Activated CD8-positive, alpha-beta T cell treated with anti-CD3 and anti-CD28 coated beads for 36 hours (primary cell): ENCODE results near the gene METTL25. TPM values are rescaled to one million over a fixed set of nuclear protein-coding genes. Genes with fewer than 3 reads are reported as not detected.

Experiments
- ATAC-seq: fragments of 200-7000 bp; cut with Tn5 transposase; one replicate; pipeline ENCODE4 v1.10.0; 2021; ENCODE audit warnings: mild to moderate bottlenecking, moderate library complexity
- CTCF ChIA-PET: fragments of 350-600 bp; sonication (Branson Sonifier 250); formaldehyde crosslinking; loops from one replicate; lab custom pipeline; 2021; ENCODE audit warnings: antibody characterized with exemption; lab: Charles Lee
- POLR2A ChIA-PET: fragments of 350-600 bp; sonication (Branson Sonifier 250); formaldehyde crosslinking; loops from one replicate; lab custom pipeline; 2021; ENCODE audit warnings: antibody characterized with exemption; lab: Charles Lee
- DNase-seq: peaks from one replicate; pipeline ENCODE4 v3.0.0-alpha.2; 2020
- H3K27ac Mint-ChIP-seq: one replicate; pipeline ENCODE4 v1.8.0; 2021; ENCODE audit warnings: mild to moderate bottlenecking, mixed read lengths
- H3K27me3 Mint-ChIP-seq: one replicate; pipeline ENCODE4 v1.8.0; 2021; ENCODE audit warnings: mixed read lengths
- H3K36me3 Mint-ChIP-seq: one replicate; pipeline ENCODE4 v1.8.0; 2021; ENCODE audit warnings: low read depth, mixed read lengths
- H3K4me1 Mint-ChIP-seq: one replicate; pipeline ENCODE4 v1.8.0; 2021; ENCODE audit warnings: low read depth, mixed read lengths
- H3K4me3 Mint-ChIP-seq: one replicate; pipeline ENCODE4 v1.8.0; 2021; ENCODE audit warnings: mild to moderate bottlenecking, moderate library complexity, mixed read lengths
- H3K9me3 Mint-ChIP-seq: one replicate; pipeline ENCODE4 v1.8.0; 2021; ENCODE audit warnings: mixed read lengths
- CTCF ChIP-seq: fragments of 200-600 bp; IDR thresholded peaks from one replicate; pipeline ENCODE4 v1.8.0; 2022; ENCODE audit warnings: antibody characterized with exemption, mild to moderate bottlenecking
- intact Hi-C: fragments of 100-400 bp; cut with micrococcal nuclease; formaldehyde crosslinking; loops from one replicate; pipeline ENCODE4 v1.10.0; 2022
- total RNA-seq, 2 experiments: library from RNA; stranded (reverse); gene quantifications; one replicate each; pipeline ENCODE4 v1.2.3, GENCODE V29; 2021

METTL25 gene
- total RNA-seq, 2 experiments from 2014 or later = 4.6 to 6.6 TPM

GRCh38 chr12:82470906-82471512 is 112.7 kb downstream of the METTL25 start:
- CTCF ChIA-PET = no interaction called here
- no peak for DNase-seq
- no peaks in the 10 kb centered on the region for H3K27me3 Mint-ChIP-seq
- no peaks in the 10 kb centered on the region for H3K4me1 Mint-ChIP-seq
- POLR2A ChIA-PET = no interaction called here
- H3K9me3 Mint-ChIP-seq = peaks cover 6% of the 10 kb centered on the region
- H3K4me3 Mint-ChIP-seq = no peak overlapping the region
- ATAC-seq = no peak
- TF ChIP-seq CTCF = no peak
- peaks cover 66% of the 10 kb centered on the region for H3K36me3 Mint-ChIP-seq
- no peak overlapping the region for H3K27ac Mint-ChIP-seq
- intact Hi-C loops = no loop called here

- no peak for TF ChIP-seq CTCF
- no peaks in the 10 kb centered on the region for H3K4me1 Mint-ChIP-seq
- intact Hi-C loops = no loop called here
- H3K9me3 Mint-ChIP-seq = peaks cover 6% of the 10 kb centered on the region
- ATAC-seq (no peak), DNase-seq (no peak)
- ChIA-PET CTCF (no interaction called here), POLR2A (no interaction called here)
- H3K27me3 Mint-ChIP-seq = no peaks in the 10 kb centered on the region
- peaks cover 55% of the 10 kb centered on the region for H3K36me3 Mint-ChIP-seq
- no peak overlapping the region for H3K4me3 Mint-ChIP-seq
- no peak overlapping the region for H3K27ac Mint-ChIP-seq
Measured at GRCh38 chr12:82473111-82473754, 114.9 kb downstream of the METTL25 start.

- Mint-ChIP-seq H3K27ac (no peak overlapping the region), H3K9me3 (peaks cover 6% of the 10 kb centered on the region), H3K27me3 (no peaks in the 10 kb centered on the region), H3K4me3 (no peak overlapping the region), H3K4me1 (no peaks in the 10 kb centered on the region), H3K36me3 (peaks cover 46% of the 10 kb centered on the region)
- no peak for TF ChIP-seq CTCF
- ATAC-seq (no peak), DNase-seq (no peak)
- intact Hi-C loops = no loop called here
- CTCF ChIA-PET = no interaction called here
- POLR2A ChIA-PET = no interaction called here
Measured at GRCh38 chr12:82474181-82474797, 116.0 kb downstream of the METTL25 start.

GRCh38 chr12:82474798-82475184 is 116.5 kb downstream of the METTL25 start:
- intact Hi-C loops = no loop called here
- ATAC-seq = no peak
- H3K27me3 Mint-ChIP-seq = no peaks in the 10 kb centered on the region
- POLR2A ChIA-PET = no interaction called here
- peaks cover 6% of the 10 kb centered on the region for H3K9me3 Mint-ChIP-seq
- TF ChIP-seq CTCF = no peak
- peaks cover 43% of the 10 kb centered on the region for H3K36me3 Mint-ChIP-seq
- no peaks in the 10 kb centered on the region for H3K4me1 Mint-ChIP-seq
- CTCF ChIA-PET = no interaction called here
- DNase-seq = no peak
- H3K4me3 Mint-ChIP-seq = no peak overlapping the region
- no peak overlapping the region for H3K27ac Mint-ChIP-seq

GRCh38 chr12:82475211-82475610 is 116.9 kb downstream of the METTL25 start:
- ChIA-PET CTCF (no interaction called here), POLR2A (no interaction called here)
- no peak for ATAC-seq

More at GRCh38 chr12:82475211-82475610, 116.9 kb downstream of the METTL25 start:
- Mint-ChIP-seq H3K27ac (no peak overlapping the region), H3K36me3 (peaks cover 42% of the 10 kb centered on the region), H3K9me3 (peaks cover 6% of the 10 kb centered on the region), H3K27me3 (no peaks in the 10 kb centered on the region), H3K4me3 (no peak overlapping the region), H3K4me1 (no peaks in the 10 kb centered on the region)
- no peak for TF ChIP-seq CTCF
- intact Hi-C loops = no loop called here
- no peak for DNase-seq
